DMS53 treated with DMSO at 0.1 percent for 48 hours (cell line): ENCODE results near the gene CTDSP2.
"Not testable (repeated sequence)": the region's sequence is repeated elsewhere in the genome, so short reads cannot be mapped to it uniquely, and the experiment has no call there.

Source experiments
- DNase-seq: peaks from one replicate; lab custom pipeline; 2025; ENCODE audit not compliant: unreplicated experiment; lab: John Stamatoyannopoulos, UW

Gene CTDSP2

DNA sequence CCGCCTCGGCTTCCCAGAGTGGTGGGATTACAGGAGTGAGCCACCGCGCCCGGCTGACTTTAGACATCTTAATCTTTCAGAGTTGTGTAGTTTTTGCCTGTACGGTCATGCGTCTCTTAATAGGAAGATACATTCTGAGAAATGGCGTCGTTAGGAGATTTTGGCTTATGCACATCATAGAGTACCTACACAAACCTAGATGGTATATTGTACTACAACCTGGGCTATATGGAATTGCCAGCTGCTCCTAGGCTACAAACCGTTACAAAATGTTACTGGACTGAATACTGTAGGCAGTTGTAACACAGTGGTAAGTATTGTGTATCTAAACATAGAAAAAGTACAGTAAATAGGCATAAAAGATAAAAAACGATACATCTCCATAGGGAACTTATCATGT is 62.7 kb downstream of the CTDSP2 start:
- no peak for DNase-seq

- no peak for DNase-seq
Measured at GRCh38 chr12:57783466-57783801, 63.1 kb downstream of the CTDSP2 start.

DNA sequence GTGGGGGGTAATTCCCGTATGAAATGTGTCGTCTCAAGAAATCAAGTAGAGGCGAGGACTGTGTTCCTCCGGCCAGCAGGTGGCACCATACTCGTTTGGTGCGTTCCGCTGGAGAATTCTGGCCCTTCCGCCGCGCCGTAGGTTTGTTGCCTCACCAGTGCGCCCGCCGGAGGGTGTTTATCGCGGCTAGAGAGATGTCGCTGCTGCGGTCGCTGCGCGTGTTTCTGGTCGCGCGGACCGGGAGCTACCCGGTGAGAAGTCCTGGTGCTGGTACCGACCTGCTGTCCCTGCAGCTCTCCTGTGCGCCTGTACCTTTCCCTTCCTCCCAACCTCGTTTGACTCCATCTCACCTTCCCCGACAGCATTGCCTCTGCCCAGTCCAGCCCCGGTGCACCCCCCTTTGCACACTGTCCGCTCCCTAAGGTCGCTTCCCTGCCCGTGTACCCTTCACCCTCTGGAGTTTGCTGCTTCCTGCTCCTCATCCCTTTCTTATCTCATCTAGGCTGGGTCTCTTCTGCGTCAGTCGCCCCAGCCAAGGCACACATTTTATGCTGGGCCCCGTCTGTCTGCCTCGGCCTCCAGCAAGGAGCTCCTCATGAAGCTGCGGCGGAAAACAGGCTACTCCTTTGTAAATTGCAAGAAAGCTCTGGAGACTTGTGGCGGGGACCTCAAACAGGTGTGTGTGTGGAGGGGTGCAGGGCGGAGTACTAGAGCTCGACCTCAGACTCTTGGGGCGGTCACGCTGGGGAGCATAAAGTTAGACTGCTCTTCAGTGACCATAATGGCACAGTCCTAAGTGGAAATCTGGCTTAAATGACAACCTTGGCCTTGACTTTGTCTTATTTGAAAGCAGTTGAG is 63.7 kb downstream of the CTDSP2 start, which contains the start of gene TSFM:
Gene TSFM (plus strand): TSS at position 180 of the 858 bp plus-strand sequence. CDS start 15 bp downstream, at position 195.
- DNase-seq: peak; percentile 95

GRCh38 chr12:57782243-57782607 is 64.3 kb downstream of the CTDSP2 start:
- DNase-seq: no peak

GRCh38 chr12:57781801-57782200 is 64.7 kb downstream of the CTDSP2 start:
- no peak for DNase-seq

GRCh38 chr12:57781244-57781643 is 65.3 kb downstream of the CTDSP2 start:
- no peak for DNase-seq

DNA sequence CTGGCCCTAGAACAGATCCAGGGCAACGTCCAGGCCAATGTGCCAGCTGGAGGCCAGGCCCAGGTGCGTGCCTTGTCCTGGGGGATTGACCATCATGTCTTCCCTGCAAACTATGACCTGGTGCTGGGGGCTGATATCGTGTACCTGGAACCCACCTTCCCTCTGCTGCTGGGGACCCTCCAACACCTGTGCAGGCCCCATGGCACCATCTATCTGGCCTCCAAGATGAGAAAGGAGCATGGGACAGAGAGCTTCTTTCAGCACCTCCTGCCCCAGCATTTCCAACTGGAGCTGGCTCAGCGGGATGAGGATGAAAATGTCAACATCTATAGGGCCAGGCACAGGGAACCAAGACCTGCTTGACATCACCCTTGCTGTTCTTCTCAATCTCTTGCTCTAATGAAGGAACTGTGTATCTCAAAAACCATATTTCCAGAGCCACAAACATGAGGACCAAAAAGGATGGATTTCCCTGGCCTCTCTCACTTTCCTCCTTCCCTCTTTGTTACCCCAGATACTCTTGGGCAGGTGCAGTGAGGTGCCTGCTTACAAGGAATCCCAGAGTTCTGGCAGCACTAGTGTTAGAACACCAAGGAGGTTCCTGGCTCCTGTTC is 66.1 kb downstream of the CTDSP2 start:
- DNase-seq: no peak

DNA sequence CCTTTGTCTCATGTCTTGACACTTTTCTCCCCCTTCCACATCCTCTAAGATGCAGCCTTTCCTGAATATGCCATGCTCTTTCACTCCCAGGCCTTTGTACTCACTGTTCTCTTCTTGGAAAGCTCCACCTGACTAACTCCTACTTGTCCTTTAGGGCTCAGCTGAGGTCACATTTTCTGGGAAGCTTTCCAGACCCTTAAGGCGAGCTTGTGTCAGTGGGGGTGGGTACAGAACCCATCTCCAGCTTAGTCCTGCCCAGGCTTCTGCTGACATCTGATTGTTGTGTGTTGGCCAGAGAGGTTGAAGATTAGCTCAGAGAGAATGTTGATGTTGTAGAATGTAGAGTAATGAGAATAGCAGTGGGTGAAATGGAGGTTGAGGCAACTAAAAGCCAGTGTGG is 66.8 kb downstream of the CTDSP2 start:
- DNase-seq: no peak

DNA sequence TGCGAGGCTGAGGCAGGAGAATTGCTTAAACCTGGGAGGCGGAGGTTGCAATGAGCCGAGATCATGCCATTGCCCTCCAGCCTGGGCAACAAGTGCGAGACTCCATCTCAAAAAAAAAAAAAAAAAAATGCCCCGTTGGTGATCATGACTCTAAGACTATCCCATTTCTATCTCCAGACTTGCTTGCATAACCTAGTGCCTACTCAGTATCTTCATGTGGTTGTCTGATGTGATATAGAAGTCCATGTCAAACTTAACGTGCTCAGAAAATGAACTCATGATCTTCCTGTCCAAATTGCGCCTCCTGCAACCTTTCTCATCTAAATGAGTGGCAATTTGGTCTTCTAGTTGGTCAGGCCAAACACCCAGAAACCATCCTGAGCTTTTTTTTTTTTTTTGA is 68.6 kb downstream of the CTDSP2 start:
- DNase-seq: no peak

- no peak for DNase-seq
Measured at GRCh38 chr12:57777367-57777766, 69.2 kb downstream of the CTDSP2 start.

- DNase-seq: no peak
Measured at GRCh38 chr12:57776247-57776587, 70.3 kb downstream of the CTDSP2 start.

GRCh38 chr12:57775563-57776246 is 70.8 kb downstream of the CTDSP2 start:
- DNase-seq: no peak

DNA sequence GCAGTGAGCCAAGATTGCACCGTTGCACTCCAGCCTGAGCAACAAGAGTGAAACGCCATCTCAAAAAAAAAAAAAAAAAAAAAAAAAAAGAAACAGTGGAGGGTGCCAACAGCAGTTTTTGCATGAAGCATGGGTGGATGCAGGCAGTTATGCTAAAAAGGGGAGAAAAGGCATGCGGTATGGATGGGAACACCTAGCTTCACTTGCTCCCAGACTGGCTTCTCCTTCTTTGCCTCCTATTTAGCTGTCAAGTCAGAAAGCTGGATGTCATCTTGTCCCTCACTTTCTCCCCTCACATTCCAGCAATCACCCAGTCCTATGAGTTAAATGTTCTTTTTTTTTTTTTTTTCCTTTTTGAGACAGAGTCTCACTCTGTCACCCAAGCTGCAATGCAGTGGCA is 71.5 kb downstream of the CTDSP2 start:
- DNase-seq: no peak

GRCh38 chr12:57774634-57775033 is 71.9 kb downstream of the CTDSP2 start:
- DNase-seq: not testable (repeated sequence)

DNA sequence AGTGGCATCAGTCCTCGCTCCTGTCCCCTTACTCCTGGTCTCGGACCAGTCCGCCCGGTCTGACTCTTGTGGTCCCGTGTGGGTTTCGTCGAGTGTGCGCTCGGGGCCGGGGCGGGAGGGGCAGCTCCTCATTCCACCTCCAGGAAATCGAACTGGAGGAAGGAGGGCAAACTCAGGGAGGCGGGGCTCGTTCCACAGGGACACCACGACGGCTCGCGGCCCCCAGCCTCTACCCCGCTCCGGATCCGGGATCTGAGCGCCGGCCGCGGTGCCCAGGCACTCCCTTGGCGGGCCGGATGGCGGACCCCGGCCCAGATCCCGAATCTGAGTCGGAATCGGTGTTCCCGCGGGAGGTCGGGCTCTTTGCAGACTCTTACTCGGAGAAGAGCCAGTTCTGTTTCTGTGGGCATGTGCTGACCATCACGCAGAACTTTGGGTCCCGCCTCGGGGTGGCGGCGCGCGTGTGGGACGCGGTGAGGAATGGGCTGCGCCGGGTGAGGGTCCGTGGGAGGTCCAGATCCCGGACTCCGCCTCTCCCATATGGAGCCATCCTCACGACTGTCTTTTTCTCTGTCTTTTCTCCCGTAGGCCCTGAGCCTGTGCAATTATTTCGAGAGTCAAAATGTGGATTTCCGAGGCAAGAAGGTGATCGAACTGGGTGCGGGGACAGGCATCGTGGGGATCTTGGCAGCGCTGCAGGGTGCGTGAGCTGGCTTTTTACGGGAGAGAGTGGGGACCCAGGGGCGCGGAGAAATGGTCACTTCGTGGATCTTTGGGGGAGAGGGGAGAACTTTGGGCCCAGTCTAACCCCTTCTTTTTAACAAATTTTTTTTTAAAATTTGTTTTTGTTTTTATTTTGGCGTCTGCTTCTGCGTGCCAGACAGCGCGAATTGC is 73.9 kb downstream of the CTDSP2 start, which contains the start of gene EEF1AKMT3:
Gene EEF1AKMT3 (plus strand): TSS at position 186 of the 894 bp plus-strand sequence. CDS start 111 bp downstream, at position 297.
- peak; percentile 19 for DNase-seq

- peak; percentile 96 for DNase-seq
Measured at GRCh38 chr12:57771873-57772428, 74.6 kb downstream of the CTDSP2 start, which contains the start of gene METTL1. METTL1 (minus strand) TSS chr12:57772105; CDS start chr12:57772083, 22 bp downstream.

GRCh38 chr12:57771236-57771872 is 75.2 kb downstream of the CTDSP2 start:
- DNase-seq: peak; percentile 82

- no peak for DNase-seq
Measured at GRCh38 chr12:57770734-57771133, 75.8 kb downstream of the CTDSP2 start.
